ENCODE data around the gene F7. TPM values are rescaled to one million over a fixed set of nuclear protein-coding genes. Genes with fewer than 3 reads are reported as not detected.

Gene F7
- total and polyA plus RNA-seq, 2 of the 4 experiments (the other 2 are of a cell fraction) = under 0.01 to 0.07 TPM

DNA sequence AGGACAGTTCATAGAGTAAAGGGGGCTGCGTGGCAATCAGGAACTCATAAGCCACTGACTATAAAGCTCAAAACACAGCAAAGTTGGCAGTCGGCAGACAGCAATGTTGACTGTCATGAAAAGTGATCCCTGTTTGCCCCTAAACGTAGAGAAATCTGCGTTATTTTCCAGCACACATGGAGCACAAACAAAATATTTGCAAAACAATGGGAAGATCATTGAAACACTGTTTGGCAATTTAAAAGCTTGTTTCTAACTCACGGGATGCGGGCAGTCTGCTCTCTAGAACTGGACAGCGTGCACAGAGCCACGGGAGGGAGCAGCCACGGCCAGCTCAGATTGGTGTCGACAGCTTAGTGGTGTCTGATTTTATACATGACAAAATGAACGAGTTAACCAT is 6.4 kb upstream of the F7 start:
- Histone ChIP-seq H2BK15ac (ENCODE audit: low read depth, low read length) (no peak overlapping the region), H2AK5ac (ENCODE audit: low read depth, low read length) (no peak overlapping the region), H3K14ac (replicated peaks; ENCODE audit: low read depth, low read length) (no peak overlapping the region), H3K36me3 (ENCODE audit: control insufficient read depth, insufficient read depth, low read length) (no peaks in the 10 kb centered on the region), H4K91ac (ENCODE audit: insufficient read depth, low read depth, low read length) (no peak overlapping the region), H3K4me3 (ENCODE audit: insufficient read depth, low read depth, low read length) (no peak overlapping the region), H2AK9ac (replicated peaks; ENCODE audit: low read depth, low read length, poor library complexity) (no peak overlapping the region), H3K27ac (ENCODE audit: insufficient read depth, low read length) (no peak overlapping the region), H3K9ac (ENCODE audit: low read depth, low read length) (no peak overlapping the region), H4K8ac (ENCODE audit: low read depth in 2 of 2, low read length in 2 of 2) (no peak overlapping the region), H2BK120ac (ENCODE audit: low read depth, low read length) (no peak overlapping the region), H3K23ac (ENCODE audit: low read depth, low read length) (no peak overlapping the region), H4K5ac (ENCODE audit: low read depth, low read length) (no peak overlapping the region), H3K4me2 (ENCODE audit: low read depth, low read length) (no peak overlapping the region), H3K9me1 (ENCODE audit: insufficient read depth, low read length) (peaks cover 2% of the 10 kb centered on the region; the same call in 1 of the 2 replicates), H3K56ac (ENCODE audit: extremely low read depth, insufficient read depth, low read length) (no peak overlapping the region), H3K27me3 (ENCODE audit: control insufficient read depth, insufficient read depth, low read length) (peaks cover 22% of the 10 kb centered on the region), H4K20me1 (ENCODE audit: insufficient read depth, low read length) (no peaks in the 10 kb centered on the region), H3K4ac (ENCODE audit: low read depth, low read length) (no peak overlapping the region), H2BK5ac (ENCODE audit: low read depth, low read length, poor library complexity, severe bottlenecking) (no peak overlapping the region), H3K18ac (ENCODE audit: low read depth, low read length) (no peak overlapping the region), H2BK20ac (ENCODE audit: low read depth, low read length) (no peak overlapping the region), H3K79me1 (ENCODE audit: low read depth in 1 of 2, low read length in 2 of 2) (no peaks in the 10 kb centered on the region), H3K4me1 (ENCODE audit: control insufficient read depth, insufficient read depth, low read length) (0 out of 2 replicates have a peak, but pooled peaks cover 4% of the 10 kb centered on the region), H3K9me3 (ENCODE audit: control insufficient read depth, insufficient read depth, low read length) (no peaks in the 10 kb centered on the region), H2AFZ (replicated peaks; ENCODE audit: low read length, poor library complexity) (no peak overlapping the region)
- ATAC-seq (ENCODE audit: low read depth) = no peak
- no peak for TF ChIP-seq MAZ (IDR thresholded peaks at IDR 0.05; ENCODE audit: borderline replicate concordance, low read depth, low read length)
- no peak for TF ChIP-seq MAFK (IDR thresholded peaks at IDR 0.05; ENCODE audit: low read depth, low read length)
- no peak for TF ChIP-seq RAD21 (IDR thresholded peaks at IDR 0.05; ENCODE audit: low read length)
- no peak for TF ChIP-seq POLR2A (IDR thresholded peaks at IDR 0.05; ENCODE audit: low read depth, low read length)
- no peak for TF ChIP-seq CEBPB (IDR thresholded peaks at IDR 0.05; ENCODE audit: low read depth, low read length)
- no peak for TF ChIP-seq BHLHE40 (IDR thresholded peaks at IDR 0.05; ENCODE audit: low read depth, low read length)
- no peak for TF ChIP-seq CHD1 (IDR thresholded peaks at IDR 0.05; ENCODE audit: low read depth, low read length)
- TF ChIP-seq RCOR1 (IDR thresholded peaks at IDR 0.05; ENCODE audit: insufficient replicate concordance, low read length) = no peak
- TF ChIP-seq SMC3 (IDR thresholded peaks at IDR 0.05; ENCODE audit: low read depth, low read length) = no peak
- TF ChIP-seq MXI1 (IDR thresholded peaks at IDR 0.05; ENCODE audit: borderline replicate concordance, low read depth, low read length) = no peak
- TF ChIP-seq NFE2L2 (IDR thresholded peaks at IDR 0.05; ENCODE audit: low read depth, low read length) = no peak
- no peak for TF ChIP-seq FOS (IDR thresholded peaks at IDR 0.05; ENCODE audit: low read depth, low read length)
- TF ChIP-seq, protein P1, sequence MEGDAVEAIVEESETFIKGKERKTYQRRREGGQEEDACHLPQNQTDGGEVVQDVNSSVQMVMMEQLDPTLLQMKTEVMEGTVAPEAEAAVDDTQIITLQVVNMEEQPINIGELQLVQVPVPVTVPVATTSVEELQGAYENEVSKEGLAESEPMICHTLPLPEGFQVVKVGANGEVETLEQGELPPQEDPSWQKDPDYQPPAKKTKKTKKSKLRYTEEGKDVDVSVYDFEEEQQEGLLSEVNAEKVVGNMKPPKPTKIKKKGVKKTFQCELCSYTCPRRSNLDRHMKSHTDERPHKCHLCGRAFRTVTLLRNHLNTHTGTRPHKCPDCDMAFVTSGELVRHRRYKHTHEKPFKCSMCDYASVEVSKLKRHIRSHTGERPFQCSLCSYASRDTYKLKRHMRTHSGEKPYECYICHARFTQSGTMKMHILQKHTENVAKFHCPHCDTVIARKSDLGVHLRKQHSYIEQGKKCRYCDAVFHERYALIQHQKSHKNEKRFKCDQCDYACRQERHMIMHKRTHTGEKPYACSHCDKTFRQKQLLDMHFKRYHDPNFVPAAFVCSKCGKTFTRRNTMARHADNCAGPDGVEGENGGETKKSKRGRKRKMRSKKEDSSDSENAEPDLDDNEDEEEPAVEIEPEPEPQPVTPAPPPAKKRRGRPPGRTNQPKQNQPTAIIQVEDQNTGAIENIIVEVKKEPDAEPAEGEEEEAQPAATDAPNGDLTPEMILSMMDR (conservative IDR thresholded peaks at IDR 0.05; ENCODE audit: low read depth, low read length) = no peak
- in situ Hi-C loops (cut with MboI; ENCODE audit: low sequenced_read_pairs) (no loop called here), dilution Hi-C loops (cut with HindIII; ENCODE audit: low sequenced_read_pairs, unreplicated experiment) (no loop called here), intact Hi-C loops (cut with micrococcal nuclease) (no loop called here)
- DNase-seq = no peak
- no TSS peak for BruUV-seq (replicated peaks)
- CTCF ChIA-PET = no interaction called here
- WGBS, 2 experiments (ENCODE audit: extremely low coverage in 2 of 2, insufficient read length in 1 of 2) = 87% methylated on average over 6 of the region's 11 CpGs; no CpG with 5 or more reads in 1 of the 2 experiments
- POLR2A ChIA-PET (ENCODE audit: unreplicated experiment) = no interaction called here
